Measurements from ENCODE around the gene NME9.

GRCh38 chr3:138254216-138254615, 75.4 kb downstream of the NME9 start:
- TF ChIP-seq, protein P1, sequence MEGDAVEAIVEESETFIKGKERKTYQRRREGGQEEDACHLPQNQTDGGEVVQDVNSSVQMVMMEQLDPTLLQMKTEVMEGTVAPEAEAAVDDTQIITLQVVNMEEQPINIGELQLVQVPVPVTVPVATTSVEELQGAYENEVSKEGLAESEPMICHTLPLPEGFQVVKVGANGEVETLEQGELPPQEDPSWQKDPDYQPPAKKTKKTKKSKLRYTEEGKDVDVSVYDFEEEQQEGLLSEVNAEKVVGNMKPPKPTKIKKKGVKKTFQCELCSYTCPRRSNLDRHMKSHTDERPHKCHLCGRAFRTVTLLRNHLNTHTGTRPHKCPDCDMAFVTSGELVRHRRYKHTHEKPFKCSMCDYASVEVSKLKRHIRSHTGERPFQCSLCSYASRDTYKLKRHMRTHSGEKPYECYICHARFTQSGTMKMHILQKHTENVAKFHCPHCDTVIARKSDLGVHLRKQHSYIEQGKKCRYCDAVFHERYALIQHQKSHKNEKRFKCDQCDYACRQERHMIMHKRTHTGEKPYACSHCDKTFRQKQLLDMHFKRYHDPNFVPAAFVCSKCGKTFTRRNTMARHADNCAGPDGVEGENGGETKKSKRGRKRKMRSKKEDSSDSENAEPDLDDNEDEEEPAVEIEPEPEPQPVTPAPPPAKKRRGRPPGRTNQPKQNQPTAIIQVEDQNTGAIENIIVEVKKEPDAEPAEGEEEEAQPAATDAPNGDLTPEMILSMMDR (IDR thresholded peaks at IDR 0.05; ENCODE audit: insufficient read depth, low read length), result no peak
- no peak for TF ChIP-seq REST (IDR thresholded peaks at IDR 0.05; ENCODE audit: insufficient replicate concordance, low read depth)
- TF ChIP-seq POLR2AphosphoS5 (IDR thresholded peaks at IDR 0.05; ENCODE audit: low read depth), result no peak
- TF ChIP-seq GABPA (IDR thresholded peaks at IDR 0.05; ENCODE audit: low read depth), result no peak

All from HL-60 (cell line).